KOPT-K1 (cell line): Measurements from ENCODE around the gene SNCA.

ENCODE experiments used
- H3K27ac ChIP-seq: fragments of 200-600 bp; sonication (generic); 2 replicates; pipeline ENCODE4 v1.5.1; 2016; ENCODE audit warnings: antibody characterized with exemption, mild to moderate bottlenecking, low read depth, low read length; ENCODE audit not compliant: poor library complexity, severe bottlenecking
- H3K36me3 ChIP-seq: fragments of 200-600 bp; sonication (generic); 2 replicates; pipeline ENCODE4 v1.5.1; 2017; ENCODE audit warnings: antibody characterized with exemption, mild to moderate bottlenecking, low read length, moderate library complexity; ENCODE audit not compliant: insufficient read depth
- H3K9me3 ChIP-seq: fragments of 200-600 bp; sonication (generic); 2 replicates; pipeline ENCODE4 v1.5.1; 2017; ENCODE audit warnings: antibody characterized with exemption, low read length, mild to moderate bottlenecking; ENCODE audit not compliant: insufficient read depth, poor library complexity, severe bottlenecking

The SNCA gene

GRCh38 chr4:89797117-89797516 lies 39.8 kb downstream of the SNCA start:
- Histone ChIP-seq H3K9me3 (no peaks in the 10 kb centered on the region), H3K27ac (no peak overlapping the region), H3K36me3 (no peaks in the 10 kb centered on the region)

- Histone ChIP-seq H3K36me3 (no peaks in the 10 kb centered on the region), H3K27ac (no peak overlapping the region)
Measured at GRCh38 chr4:89788206-89789072, 48.5 kb downstream of the SNCA start.

GRCh38 chr4:89784686-89785231 lies 52.2 kb downstream of the SNCA start:
- no peaks in the 10 kb centered on the region for H3K9me3 ChIP-seq
- H3K36me3 ChIP-seq, result no peaks in the 10 kb centered on the region
- no peak overlapping the region for H3K27ac ChIP-seq

More at GRCh38 chr4:89788206-89789072, 48.5 kb downstream of the SNCA start:
- H3K9me3 ChIP-seq, result no peaks in the 10 kb centered on the region

- Histone ChIP-seq H3K36me3 (no peaks in the 10 kb centered on the region), H3K27ac (no peak overlapping the region), H3K9me3 (no peaks in the 10 kb centered on the region)
Measured at GRCh38 chr4:89781321-89781720, 55.6 kb downstream of the SNCA start.

DNA sequence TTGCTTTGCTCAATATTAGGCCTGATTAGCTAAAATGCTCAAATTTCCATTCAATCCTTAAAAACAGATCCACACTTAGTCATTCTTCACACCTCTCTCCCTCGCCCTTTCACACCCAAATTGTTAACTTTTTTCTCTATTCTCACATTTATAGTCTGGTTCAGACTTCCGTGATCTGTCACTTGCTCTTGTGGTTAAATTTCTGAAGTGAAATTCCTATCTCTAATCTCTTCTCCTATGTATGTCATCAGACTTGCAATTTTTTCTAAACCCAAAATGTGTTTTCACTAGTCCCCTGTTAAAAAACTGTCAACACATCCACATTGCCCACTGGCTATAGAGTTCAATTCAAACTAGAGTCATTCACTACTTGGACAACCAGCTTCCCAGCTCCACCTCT lies 63.2 kb downstream of the SNCA start:
- no peaks in the 10 kb centered on the region for H3K36me3 ChIP-seq

GRCh38 chr4:89769856-89770255 lies 67.1 kb downstream of the SNCA start:
- Histone ChIP-seq H3K27ac (no peak overlapping the region), H3K9me3 (no peaks in the 10 kb centered on the region), H3K36me3 (no peaks in the 10 kb centered on the region)

More for the DNA sequence above, 63.2 kb downstream of the SNCA start:
- Histone ChIP-seq H3K27ac (no peak overlapping the region), H3K9me3 (no peaks in the 10 kb centered on the region)

DNA sequence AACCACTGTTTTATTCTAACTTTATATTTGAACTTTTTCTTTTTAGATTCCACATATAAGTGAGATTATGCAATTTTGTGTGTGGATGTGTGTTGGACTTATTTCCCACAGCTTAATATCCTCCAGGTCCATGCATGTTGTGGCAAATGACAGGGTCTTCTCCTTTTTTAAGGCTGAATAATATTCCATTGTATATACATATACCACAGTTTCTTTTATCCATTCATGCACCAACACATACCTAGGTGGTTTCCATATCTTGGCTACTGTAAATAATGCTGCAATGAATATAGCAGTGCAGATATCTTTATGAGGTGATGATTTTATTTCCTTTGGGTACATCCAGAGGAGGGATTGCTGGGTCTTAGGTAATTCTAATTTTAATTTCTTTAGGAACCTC lies 69.0 kb downstream of the SNCA start:
- Histone ChIP-seq H3K9me3 (no peaks in the 10 kb centered on the region), H3K27ac (no peak overlapping the region), H3K36me3 (no peaks in the 10 kb centered on the region)

DNA sequence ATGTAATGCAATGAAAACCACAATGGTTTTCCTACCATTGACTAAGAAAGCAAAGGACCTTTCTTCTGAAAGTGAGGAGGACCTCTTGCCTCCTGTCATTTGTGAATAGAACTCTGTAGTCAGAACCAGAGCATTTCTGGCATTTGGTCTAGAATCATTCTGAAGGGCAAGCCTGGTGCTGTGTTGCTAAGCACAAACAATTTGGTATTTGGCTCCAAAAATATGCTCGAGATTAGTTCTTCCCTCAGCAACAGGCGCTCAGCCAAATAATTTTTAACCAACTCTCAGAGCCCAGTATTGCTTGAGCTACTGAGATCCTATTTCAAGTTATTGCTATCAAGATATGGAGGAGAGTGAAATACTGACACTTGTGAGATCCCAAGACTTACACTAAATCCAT lies 71.0 kb downstream of the SNCA start:
- H3K36me3 ChIP-seq, result no peaks in the 10 kb centered on the region
- H3K27ac ChIP-seq, result no peak overlapping the region

DNA sequence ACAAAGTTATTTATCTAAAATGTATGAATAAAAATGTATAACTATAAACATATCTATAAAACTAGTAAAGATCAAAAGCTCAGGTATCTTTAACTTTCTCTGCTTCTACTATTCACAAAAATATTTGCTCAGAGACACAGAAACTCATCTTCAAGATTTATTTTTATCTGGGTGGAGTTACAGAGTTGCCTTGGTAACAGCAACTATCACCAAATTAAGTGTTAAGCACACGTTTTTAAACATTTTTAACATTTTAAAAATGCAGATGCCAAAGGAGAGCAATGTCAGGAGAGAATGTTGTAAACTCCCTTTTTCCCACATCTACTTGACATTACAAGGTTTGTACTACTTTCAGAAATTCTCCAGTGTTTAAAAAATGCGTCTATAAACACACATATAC lies 71.4 kb downstream of the SNCA start:
- no peak overlapping the region for H3K27ac ChIP-seq
- no peaks in the 10 kb centered on the region for H3K9me3 ChIP-seq
- H3K36me3 ChIP-seq, result no peaks in the 10 kb centered on the region

More for the DNA sequence above, 71.0 kb downstream of the SNCA start:
- no peaks in the 10 kb centered on the region for H3K9me3 ChIP-seq

DNA sequence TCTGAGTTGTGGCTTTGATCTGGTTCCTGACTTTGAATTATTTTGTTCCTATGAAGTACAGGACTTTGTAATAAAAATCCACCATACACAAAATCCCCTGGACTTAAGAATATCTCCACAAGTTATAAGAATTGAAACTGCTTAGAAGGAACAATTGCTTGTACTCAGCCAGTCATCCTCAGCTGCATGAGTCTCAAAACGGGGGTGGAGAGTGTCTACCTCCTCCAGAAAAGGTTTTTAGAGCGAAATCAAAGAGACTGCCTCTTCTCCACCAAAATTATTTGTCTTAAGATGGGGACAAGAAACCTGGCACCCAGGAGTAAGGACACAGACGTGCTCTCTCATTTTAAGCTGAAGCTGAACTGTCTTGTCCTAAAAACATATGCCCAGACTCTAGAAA lies 74.7 kb downstream of the SNCA start:
- no peaks in the 10 kb centered on the region for H3K9me3 ChIP-seq
- H3K36me3 ChIP-seq, result no peaks in the 10 kb centered on the region

GRCh38 chr4:89759426-89759825 lies 77.5 kb downstream of the SNCA start:
- Histone ChIP-seq H3K9me3 (no peaks in the 10 kb centered on the region), H3K27ac (no peak overlapping the region), H3K36me3 (no peaks in the 10 kb centered on the region)

More for the DNA sequence above, 74.7 kb downstream of the SNCA start:
- no peak overlapping the region for H3K27ac ChIP-seq

GRCh38 chr4:89757154-89757719 lies 79.7 kb downstream of the SNCA start:
- no peak overlapping the region for H3K27ac ChIP-seq
- no peaks in the 10 kb centered on the region for H3K9me3 ChIP-seq

DNA sequence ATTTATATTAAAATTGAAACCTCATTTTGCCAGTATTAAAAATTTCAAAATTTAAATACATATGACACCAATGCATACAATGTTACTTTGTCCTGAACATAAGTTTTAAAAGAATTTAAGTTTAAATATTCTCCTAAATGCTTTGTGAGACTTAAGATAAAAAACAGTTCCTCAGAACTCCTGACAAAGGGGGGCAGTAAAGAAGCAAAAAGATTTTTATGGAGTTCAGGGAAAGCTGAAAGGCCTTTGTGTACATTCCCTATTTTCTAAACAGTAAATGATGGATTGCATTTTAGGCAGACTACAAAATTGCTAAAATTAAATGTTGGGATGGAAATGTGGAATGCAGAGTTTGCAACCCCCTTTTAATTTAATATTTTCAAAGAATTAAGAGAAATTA lies 81.7 kb downstream of the SNCA start:
- H3K36me3 ChIP-seq, result no peaks in the 10 kb centered on the region
- H3K9me3 ChIP-seq, result no peaks in the 10 kb centered on the region
- H3K27ac ChIP-seq, result no peak overlapping the region

More at GRCh38 chr4:89757154-89757719, 79.7 kb downstream of the SNCA start:
- no peaks in the 10 kb centered on the region for H3K36me3 ChIP-seq

DNA sequence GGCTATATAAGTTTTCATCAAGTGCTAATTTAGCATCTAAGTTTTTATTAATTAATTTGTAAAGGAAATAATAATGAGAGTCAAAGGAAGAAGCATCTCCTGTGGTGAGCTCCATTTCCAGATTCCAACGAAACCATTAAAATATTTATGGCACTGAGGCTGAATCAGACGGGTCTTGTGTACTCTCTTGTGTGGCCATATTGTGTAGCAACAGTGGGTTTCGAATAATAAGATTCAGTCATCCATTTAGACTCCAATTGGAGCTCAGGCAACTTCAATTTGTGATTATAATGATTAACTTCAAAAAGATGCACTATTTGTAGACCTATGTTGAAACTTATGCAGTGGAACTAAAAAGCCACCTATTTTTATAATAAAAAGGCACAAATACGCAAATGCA lies 82.4 kb downstream of the SNCA start:
- Histone ChIP-seq H3K36me3 (no peaks in the 10 kb centered on the region), H3K27ac (no peak overlapping the region), H3K9me3 (no peaks in the 10 kb centered on the region)

DNA sequence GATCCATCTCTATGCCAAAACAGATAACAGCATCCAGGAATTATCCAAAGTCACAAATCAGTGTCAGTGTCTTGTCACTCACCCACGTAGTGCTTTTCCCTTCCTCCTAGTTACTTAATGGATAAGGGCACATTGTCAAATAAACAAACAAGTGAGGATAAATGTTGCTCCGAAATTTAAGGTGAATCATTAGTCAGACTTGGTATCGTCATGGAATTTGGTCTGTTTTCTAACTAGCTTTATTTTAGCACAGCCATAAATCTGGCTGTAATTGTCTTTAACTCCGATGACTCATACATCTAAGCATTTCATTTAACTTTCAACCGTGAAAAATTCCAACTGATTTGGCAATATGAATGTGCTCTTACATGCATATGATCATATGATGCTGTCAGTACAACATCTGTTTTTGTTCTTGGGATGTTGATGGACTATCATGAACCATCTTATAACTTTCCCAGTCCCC lies 83.3 kb downstream of the SNCA start:
- no peaks in the 10 kb centered on the region for H3K9me3 ChIP-seq
- H3K27ac ChIP-seq, result no peak overlapping the region
- H3K36me3 ChIP-seq, result no peaks in the 10 kb centered on the region
